DND-41 (cell line): ENCODE results near the gene MEIOB.

Experiments used
- ATAC-seq: fragments of 200-7000 bp; cut with Tn5 transposase; 3 replicates; pipeline ENCODE4 v1.9.1; 2021; ENCODE audit warnings: low read depth; ENCODE audit not compliant: insufficient read depth
- DNase-seq: peaks from one replicate; pipeline ENCODE4 v3.0.0-alpha.2; 2020
- H2AFZ ChIP-seq: 2 replicates; pipeline ENCODE4 v1.6.0; 2012; ENCODE audit warnings: low read depth, low read length
- H3K27ac ChIP-seq: 2 replicates; pipeline ENCODE4 v1.5.1; 2012; ENCODE audit warnings: low read length, inconsistent platforms
- H3K27me3 ChIP-seq: fragments of 200-600 bp; sonication (generic); 2 replicates; pipeline ENCODE4 v1.6.0; 2012; ENCODE audit warnings: low read length, mild to moderate bottlenecking, inconsistent platforms; ENCODE audit not compliant: insufficient read depth, poor library complexity
- H3K36me3 ChIP-seq: 2 replicates; pipeline ENCODE4 v1.5.1; 2012; ENCODE audit warnings: low read length, inconsistent platforms; ENCODE audit not compliant: insufficient read depth
- H3K4me1 ChIP-seq: 2 replicates; pipeline ENCODE4 v1.5.1; 2012; ENCODE audit warnings: mild to moderate bottlenecking, low read length; ENCODE audit not compliant: insufficient read depth
- H3K4me2 ChIP-seq: 2 replicates; pipeline ENCODE4 v1.6.0; 2012; ENCODE audit warnings: mild to moderate bottlenecking, moderate library complexity, low read length, inconsistent platforms; ENCODE audit not compliant: insufficient read depth
- H3K4me3 ChIP-seq, 2 experiments: fragments of 200-600 bp in 1 of 2; shearing (Covaris generic) in 1 of 2; 2 replicates each; pipeline ENCODE4 v1.5.1; 2012 to 2016; ENCODE audit warnings: inconsistent platforms in 2 of 2, low read length in 2 of 2, mild to moderate bottlenecking in 2 of 2, low read depth in 1 of 2, moderate library complexity in 1 of 2
- H3K79me2 ChIP-seq: 2 replicates; pipeline ENCODE4 v1.6.0; 2012; ENCODE audit warnings: low read length, inconsistent platforms; ENCODE audit not compliant: insufficient read depth
- H3K9ac ChIP-seq: 2 replicates; pipeline ENCODE4 v1.6.0; 2012; ENCODE audit warnings: low read depth, mild to moderate bottlenecking, inconsistent platforms, low read length, moderate library complexity
- H3K9me3 ChIP-seq: 2 replicates; pipeline ENCODE4 v1.5.1; 2012; ENCODE audit warnings: low read length, moderate library complexity, mild to moderate bottlenecking, inconsistent platforms; ENCODE audit not compliant: insufficient read depth, severe bottlenecking
- H4K20me1 ChIP-seq: 2 replicates; pipeline ENCODE4 v1.6.0; 2012; ENCODE audit warnings: low read length; ENCODE audit not compliant: insufficient read depth
- EZH2 ChIP-seq: IDR thresholded peaks from 3 replicates; pipeline ENCODE4 v1.6.1; 2012; ENCODE audit warnings: borderline replicate concordance, low read depth, mild to moderate bottlenecking, moderate library complexity, low read length, inconsistent platforms; ENCODE audit not compliant: severe bottlenecking
- TF ChIP-seq, protein P1 (sequence below): IDR thresholded peaks from 2 replicates; pipeline ENCODE4 v1.5.1; 2012; ENCODE audit warnings: borderline replicate concordance, low read length, moderate library complexity, mild to moderate bottlenecking; ENCODE audit not compliant: poor library complexity, severe bottlenecking; ENCODE audit errors: extremely low read depth

The MEIOB gene

DNA sequence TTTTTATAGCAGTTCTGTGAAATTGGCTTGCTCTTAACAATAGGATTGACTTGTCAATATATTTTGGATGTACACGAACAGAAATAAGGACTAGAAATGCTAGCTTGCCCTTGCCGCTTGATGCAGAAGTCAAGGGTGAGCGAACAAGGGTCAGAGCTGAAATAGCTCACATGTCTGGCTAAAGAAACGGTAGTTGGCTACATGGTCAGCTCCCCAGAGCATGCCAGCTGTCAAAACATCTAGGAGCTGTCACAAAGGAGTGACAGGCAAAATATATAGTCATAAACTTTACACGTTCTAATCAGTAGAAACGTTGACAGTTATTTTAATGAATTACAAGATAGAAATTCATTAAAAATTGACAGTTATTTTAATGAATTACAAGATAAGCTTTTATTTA lies 2.9 kb upstream of the MEIOB start:
- Histone ChIP-seq H3K9ac (no peak overlapping the region), H3K79me2 (no peaks in the 10 kb centered on the region), H3K27ac (no peak overlapping the region), H3K4me2 (no peak overlapping the region), H4K20me1 (no peaks in the 10 kb centered on the region), H3K36me3 (no peaks in the 10 kb centered on the region), H3K4me1 (no peaks in the 10 kb centered on the region), H3K9me3 (no peaks in the 10 kb centered on the region), H3K27me3 (no peaks in the 10 kb centered on the region), H3K4me3 (no peak overlapping the region), H2AFZ (no peak overlapping the region)
- TF ChIP-seq, protein P1, sequence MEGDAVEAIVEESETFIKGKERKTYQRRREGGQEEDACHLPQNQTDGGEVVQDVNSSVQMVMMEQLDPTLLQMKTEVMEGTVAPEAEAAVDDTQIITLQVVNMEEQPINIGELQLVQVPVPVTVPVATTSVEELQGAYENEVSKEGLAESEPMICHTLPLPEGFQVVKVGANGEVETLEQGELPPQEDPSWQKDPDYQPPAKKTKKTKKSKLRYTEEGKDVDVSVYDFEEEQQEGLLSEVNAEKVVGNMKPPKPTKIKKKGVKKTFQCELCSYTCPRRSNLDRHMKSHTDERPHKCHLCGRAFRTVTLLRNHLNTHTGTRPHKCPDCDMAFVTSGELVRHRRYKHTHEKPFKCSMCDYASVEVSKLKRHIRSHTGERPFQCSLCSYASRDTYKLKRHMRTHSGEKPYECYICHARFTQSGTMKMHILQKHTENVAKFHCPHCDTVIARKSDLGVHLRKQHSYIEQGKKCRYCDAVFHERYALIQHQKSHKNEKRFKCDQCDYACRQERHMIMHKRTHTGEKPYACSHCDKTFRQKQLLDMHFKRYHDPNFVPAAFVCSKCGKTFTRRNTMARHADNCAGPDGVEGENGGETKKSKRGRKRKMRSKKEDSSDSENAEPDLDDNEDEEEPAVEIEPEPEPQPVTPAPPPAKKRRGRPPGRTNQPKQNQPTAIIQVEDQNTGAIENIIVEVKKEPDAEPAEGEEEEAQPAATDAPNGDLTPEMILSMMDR: no peak
- no peak for TF ChIP-seq EZH2
- no peak for DNase-seq
- ATAC-seq: no peak

DNA sequence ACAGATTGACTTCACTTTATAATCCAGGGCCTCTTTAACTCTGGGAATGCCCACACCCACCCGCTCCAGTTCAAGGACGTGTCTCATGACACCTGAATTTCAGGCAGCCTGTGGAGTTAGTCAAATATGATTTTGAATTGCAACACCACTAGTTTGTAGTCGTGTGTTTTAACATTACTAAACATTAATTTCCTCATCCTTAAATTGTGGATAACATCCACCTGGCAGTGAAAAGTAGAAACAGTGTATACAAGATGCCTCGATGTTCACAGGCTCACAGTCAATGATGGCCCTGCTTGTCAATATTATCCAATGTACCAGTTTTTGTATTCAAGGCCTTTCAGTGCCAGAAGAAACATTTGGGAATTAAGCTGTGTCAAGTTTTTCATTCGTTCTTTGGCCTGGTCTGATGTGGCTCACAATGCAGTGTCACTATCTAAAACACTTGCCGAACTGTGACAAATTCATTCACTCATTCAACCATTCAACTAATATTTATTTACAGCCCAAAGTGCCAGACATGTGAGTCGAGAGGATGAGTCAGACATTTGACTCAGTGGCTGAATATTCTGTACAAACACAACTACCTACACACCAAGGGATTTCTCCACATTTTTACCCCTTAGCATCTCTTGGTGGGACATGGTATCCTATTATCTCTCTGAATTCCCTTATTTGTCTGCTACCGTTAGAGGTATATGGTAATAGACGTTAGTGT lies 1.4 kb downstream of the MEIOB start:
- Histone ChIP-seq H3K27me3 (peaks cover 2% of the 10 kb centered on the region), H3K4me2 (no peak overlapping the region), H2AFZ (no peak overlapping the region), H3K79me2 (no peaks in the 10 kb centered on the region), H3K27ac (no peak overlapping the region), H3K9ac (no peak overlapping the region), H3K36me3 (no peaks in the 10 kb centered on the region), H4K20me1 (no peaks in the 10 kb centered on the region), H3K4me1 (no peaks in the 10 kb centered on the region), H3K9me3 (no peaks in the 10 kb centered on the region), H3K4me3 (no peak overlapping the region)
- ATAC-seq (no peak), DNase-seq (no peak)
- TF ChIP-seq, protein P1: no peak
- no peak for TF ChIP-seq EZH2

DNA sequence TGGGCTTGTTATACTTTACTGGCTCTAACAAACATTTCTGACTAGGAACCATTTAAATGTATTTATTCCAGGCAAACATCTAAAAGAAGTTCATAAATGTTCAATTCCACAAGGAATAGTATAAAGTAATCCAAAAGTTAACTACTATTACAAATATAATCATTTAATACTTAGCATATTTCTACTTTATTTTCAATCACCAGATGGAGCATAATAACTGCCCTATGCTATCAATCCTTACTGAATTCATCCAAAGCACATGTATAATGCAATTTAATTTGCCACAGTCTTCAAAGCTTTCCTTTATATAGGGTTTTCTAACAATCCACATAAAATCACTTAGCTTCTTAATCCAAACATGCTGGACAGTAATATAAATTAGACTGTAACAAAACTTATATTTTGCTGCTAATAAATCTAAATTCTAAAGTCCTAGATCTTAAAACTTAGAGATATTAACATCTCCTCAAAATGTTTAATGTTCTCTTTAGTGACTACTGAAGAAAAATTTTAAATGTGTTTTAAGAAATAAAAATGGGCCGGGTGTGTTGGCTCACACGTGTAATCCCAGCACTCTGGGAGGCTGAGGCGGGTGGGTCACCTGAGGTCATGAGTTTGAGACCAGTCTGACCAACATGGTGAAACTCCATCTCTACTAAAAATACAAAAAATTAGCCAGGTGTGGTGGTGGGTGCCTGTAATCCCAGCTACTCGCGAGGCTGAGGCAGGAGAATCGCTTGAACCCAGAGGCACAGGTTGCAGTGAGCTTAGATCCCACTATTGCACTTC lies 5.9 kb downstream of the MEIOB start:
- H3K27me3 ChIP-seq: peaks cover 3% of the 10 kb centered on the region
- no peak overlapping the region for H2AFZ ChIP-seq
- no peaks in the 10 kb centered on the region for H3K79me2 ChIP-seq
- H3K9ac ChIP-seq: no peak overlapping the region
- H3K4me3 ChIP-seq: no peak overlapping the region
- H3K27ac ChIP-seq: no peak overlapping the region
- no peak overlapping the region for H3K4me2 ChIP-seq
- no peaks in the 10 kb centered on the region for H4K20me1 ChIP-seq
- no peak for DNase-seq
- no peak for TF ChIP-seq EZH2
- TF ChIP-seq, protein P1: no peak
- no peaks in the 10 kb centered on the region for H3K36me3 ChIP-seq
- H3K9me3 ChIP-seq: no peaks in the 10 kb centered on the region
- H3K4me1 ChIP-seq: no peaks in the 10 kb centered on the region
- ATAC-seq: no peak
